Measurements from ENCODE around the gene CIDEC.
A peak's percentile ranks its signal among the peaks of the same experiment; 100 is the strongest.
"Not testable (repeated sequence)": the region's sequence is repeated elsewhere in the genome, so short reads cannot be mapped to it uniquely, and the experiment has no call there.

CIDEC gene

DNA sequence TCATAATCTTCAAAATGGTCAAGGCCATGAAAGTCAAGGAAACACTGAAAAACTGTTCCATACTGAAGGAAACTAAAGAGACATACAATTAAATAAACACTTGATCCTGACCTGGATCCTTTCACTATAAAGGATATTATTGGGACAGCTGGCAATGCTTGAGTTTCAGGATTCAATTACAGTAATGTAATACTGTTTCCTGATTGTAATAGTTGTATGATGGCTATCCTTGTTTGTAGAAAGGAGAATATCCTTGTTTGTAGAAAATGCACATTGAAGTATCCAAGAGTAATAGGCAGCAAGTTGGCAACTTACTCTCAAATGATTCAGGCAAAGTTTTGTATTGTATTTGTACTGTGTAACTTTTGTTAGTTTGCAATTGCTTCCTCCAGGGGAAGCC, 4.6 kb downstream of the CIDEC start:
- no peak for DNase-seq

GRCh38 chr3:9872067-9872466, 8.0 kb downstream of the CIDEC start:
- not testable (repeated sequence) for DNase-seq

- DNase-seq = no peak
Measured at GRCh38 chr3:9870978-9871377, 9.1 kb downstream of the CIDEC start.

GRCh38 chr3:9869955-9870354, 10.1 kb downstream of the CIDEC start:
- no peak for DNase-seq

DNA sequence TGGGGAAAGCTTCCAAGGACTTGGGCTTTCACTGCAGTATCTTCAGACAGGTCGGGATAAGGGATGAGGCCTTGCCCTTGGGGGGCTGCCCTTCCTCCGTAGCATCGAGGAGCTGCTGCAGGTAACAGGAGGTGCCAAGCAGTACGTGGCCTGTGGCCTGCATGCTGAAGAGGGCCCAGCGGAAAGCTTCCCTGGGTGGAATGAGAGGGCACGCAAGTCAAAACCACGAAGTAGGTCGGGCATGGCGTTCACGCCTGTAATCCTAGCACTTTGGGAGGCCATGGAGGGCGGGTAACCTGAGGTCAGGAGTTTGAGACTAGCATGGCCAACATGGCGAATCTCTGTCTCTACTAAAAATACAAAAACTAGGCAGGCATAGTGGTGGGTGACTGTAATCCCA, 12.9 kb downstream of the CIDEC start:
- DNase-seq = no peak

GRCh38 chr3:9866639-9867038, 13.4 kb downstream of the CIDEC start:
- no peak for DNase-seq

DNA sequence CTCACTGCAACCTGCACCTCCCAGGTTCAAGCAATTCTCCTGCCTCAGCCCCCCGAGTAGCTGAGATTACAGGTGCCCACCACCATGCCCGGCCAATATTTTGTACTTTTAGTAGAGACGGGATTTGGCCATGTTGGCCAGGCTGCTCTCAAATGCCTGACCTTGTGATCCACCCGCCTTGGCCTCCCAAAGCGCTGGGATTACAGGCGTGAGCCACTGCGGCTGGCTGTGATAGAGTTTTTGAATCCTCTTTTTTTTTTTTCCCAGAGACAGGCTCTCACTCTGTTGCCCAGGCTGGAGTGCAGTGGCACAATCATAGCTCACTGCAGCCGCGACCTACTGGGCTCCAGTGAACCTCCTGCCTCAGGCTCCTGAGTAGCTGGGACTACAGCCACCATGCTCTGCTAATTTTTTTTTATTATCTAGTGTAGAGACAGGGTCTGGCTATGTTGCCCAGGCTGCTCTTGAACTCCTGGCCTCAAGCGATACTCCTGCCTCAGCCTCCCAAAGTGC, 14.9 kb downstream of the CIDEC start:
- not testable (repeated sequence) for DNase-seq

- DNase-seq = no peak
Measured at GRCh38 chr3:9864200-9864927, 15.7 kb downstream of the CIDEC start.

GRCh38 chr3:9863058-9863772, 16.8 kb downstream of the CIDEC start:
- no peak for DNase-seq

DNA sequence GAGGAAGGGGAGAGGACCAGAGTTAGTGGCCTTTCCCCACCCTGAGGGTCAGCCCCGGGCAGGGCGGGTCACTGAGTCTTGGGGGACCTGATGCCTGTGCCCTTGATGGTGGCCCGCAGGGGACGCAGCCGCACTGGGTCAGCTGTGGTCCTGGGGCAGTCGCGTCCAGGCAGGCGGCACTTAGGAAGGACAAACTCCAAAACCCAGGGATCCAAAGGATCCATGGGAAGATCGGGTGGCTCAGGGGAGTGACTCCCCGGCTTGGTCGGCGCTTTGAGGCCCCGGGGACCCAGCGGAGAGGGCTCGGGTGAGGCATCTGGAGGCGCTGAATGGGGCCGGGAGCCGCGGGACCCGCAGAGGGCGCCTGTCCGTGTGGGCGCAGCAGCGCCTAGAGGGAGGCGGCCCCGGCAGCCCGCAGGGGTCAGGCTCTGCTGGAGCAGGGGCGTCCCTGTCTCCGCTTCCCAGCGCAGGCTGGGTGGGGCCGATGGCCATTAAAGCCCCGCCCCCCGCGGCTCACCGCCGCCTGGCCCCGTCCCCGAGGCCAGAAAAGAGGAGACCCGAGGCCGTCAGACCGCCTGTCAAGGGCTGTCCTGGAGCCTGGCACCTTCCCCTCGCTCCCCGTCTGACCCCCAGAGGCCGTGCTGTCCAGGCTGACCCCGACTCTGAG, 17.5 kb downstream of the CIDEC start:
- DNase-seq = peak; percentile 30 to 33

DNA sequence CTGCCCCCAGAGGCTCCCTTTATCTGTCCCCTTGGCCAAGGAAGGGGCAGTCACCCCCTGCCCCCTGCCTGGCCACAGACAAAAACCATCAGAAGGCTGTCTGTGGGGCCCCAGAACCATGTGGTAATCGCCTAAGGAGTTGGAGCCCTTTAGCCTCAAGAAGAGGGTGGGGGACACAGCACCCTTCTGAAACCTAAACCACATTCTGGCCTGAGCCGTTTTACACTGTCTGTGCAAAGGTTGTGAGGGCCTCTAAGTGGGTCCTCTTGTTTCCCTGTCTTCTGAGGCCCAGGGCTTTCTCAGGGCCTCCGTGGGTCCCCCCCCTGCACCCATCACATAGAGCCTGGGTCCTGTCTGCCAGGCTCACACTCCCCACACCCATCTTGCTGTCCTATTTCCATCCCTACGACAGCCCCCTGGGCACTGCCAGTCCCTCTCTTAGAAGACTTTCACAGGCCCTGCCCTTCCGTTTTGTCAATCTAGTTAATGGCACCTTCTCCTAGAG, 18.4 kb downstream of the CIDEC start:
- no peak for DNase-seq

GRCh38 chr3:9861201-9861600, 18.9 kb downstream of the CIDEC start:
- DNase-seq = no peak

DNA sequence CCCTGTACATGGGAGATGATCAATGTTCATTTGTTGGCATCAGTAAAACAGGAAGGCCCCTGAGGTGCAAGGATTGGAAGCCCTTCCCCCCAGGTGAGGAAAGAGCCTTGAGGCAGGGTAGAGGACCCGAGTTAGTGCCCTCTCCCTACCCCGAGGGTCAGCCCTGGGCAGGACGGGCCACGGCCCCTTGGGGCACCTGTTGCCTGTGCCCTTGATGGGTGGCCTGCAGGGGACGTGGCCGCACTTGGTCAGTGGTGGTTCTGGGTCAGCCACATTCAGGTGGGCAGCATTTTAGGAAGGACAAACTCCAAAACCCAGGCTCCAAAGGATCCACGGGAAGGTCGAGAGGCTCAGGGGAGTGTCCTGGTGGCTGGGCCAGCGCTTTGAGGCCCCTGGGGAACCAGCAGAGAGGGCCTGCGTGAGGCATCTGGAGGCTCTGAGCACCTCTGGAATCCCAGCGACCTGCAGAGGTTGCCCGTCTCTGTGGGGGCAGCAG, 20.5 kb downstream of the CIDEC start:
- DNase-seq = no peak

GRCh38 chr3:9855594-9855993, 24.5 kb downstream of the CIDEC start:
- no peak for DNase-seq

GRCh38 chr3:9854291-9854940, 25.6 kb downstream of the CIDEC start:
- DNase-seq = not testable (repeated sequence)

DNA sequence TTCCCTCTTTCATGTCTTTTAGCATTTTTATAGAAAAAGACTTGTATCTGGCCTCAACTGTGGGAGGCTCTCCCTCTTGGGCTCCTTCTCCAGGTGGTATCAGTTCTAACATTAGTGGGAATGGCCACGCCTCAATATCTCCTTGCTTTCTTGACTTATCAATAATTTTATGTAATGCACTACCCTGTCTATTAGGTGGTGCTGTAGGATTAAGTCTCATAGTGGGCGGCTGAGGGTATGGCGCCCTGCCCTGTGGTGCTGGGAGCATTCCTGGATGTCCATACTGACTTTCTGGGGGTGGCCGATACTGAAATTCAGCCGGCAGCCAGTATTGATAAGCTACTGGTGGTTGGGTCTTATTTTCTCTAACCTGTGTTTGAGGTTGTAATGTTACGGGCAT, 27.5 kb downstream of the CIDEC start:
- DNase-seq = no peak

DNA sequence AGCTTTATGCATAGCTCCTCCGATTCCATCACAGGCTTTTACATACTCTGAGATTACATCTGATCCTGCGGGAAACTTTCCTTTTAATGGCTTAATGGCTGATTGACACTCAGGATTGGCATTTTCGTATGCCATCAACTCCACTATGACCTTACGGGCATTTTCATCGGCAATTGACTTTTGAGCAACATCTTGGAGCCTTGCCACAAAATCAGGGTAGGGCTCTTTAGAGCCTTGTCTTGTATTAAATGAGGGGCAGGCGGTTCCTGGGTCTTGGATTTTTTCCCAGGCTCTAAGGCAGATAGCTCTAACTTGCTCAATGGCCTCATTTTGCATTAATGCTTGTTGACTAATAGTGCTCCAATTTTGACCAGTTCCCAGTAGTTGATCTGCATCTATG, 28.1 kb downstream of the CIDEC start:
- not testable (repeated sequence) for DNase-seq

GRCh38 chr3:9851383-9851782, 28.7 kb downstream of the CIDEC start:
- DNase-seq = not testable (repeated sequence)

DNA sequence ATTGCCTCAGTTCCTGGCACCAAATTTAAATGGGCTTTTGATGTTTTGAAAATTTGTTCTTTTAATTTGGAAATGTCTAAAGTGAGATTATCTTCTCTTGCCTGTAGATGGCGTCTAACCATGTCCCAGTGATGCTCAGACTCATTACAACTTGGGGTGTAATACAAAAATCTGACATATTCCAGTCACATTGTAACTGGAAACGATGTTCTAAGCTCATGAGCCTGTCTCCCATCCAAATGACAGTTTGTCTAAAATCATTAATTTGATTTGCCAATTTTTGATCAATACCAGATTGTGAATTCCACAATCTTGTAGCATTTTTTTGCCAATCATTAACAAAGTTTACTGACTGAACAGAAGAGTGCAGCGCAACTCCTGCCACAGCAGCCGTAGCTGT, 31.2 kb downstream of the CIDEC start:
- peak in 1 of 2 donors; percentile 61 for DNase-seq

GRCh38 chr3:9847870-9848269, 32.2 kb downstream of the CIDEC start:
- not testable (repeated sequence) for DNase-seq

DNA sequence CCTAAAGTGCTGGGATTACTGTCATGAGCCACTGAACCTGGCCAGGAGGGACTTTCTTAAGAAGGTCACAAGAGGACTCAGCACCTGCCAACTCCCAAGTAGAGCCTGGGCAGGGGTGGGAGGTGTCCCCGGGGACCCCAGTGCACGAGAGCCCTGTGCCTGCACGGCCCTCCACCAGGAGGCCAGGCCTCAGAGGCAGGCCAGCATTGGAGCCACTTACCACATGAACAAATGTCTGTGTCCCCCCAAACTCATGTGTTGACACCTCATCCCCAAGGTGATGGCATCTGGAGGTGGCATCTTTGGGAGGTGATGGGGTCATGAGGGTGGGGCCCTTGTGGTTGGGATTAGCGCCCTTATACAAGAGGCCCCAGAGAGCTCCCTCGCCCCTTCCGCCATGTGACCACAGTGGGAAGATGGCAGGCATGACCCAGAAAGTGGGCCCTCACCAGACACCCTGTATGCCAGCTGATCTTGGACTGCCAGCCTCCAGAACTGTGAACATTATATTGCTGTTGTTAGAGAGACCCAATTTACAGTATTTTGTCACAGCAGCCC, 33.0 kb downstream of the CIDEC start:
- no peak for DNase-seq

GRCh38 chr3:9846231-9846630, 33.8 kb downstream of the CIDEC start:
- DNase-seq = no peak
